HG03097 (cell line): ENCODE results near the gene CITED2.

Experiments
- ATAC-seq: cut with Tn5 transposase; IDR thresholded peaks from one replicate; pipeline ENCODE4 v1.9.1; 2021; ENCODE audit not compliant: unreplicated experiment, low FRiP score

CITED2 gene

DNA sequence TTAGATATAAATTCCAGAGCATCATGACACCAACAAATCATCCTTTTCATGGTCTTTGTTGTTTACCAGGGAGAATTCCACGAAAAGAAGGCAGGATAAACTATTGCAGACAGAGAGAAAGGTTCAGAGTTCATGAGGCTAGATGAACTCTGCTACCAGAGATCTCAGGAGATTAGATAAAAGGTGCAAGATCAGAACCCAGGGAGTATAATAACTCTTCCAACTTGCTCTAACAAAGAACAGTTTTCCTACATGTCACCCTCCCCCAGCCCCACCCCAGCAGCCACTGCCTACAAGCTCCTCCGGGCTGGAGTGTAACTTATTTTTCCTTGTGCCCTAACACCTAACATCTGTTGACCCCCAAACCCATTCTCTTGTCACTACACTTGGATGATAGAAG, 13.9 kb upstream of the CITED2 start:
- ATAC-seq: no peak

DNA sequence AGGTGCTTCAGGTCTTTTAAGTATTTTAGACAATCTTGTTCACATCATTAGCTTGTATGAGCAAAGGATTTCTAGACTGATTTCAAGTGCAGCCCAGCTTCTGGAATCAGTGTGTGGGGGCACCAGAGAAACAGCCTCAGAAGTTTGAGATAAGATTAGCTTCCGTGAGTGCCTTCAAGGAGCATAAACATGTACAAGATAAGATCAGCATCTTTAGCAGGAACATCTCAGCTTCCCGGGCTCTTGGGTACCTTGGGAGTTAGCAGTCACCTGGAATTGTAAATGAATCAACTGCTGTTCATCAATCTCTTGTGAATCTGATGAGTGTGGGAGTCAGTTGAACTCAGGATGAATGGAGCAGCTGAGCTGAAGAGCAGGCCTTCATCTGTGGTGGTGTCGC, 12.0 kb upstream of the CITED2 start:
- no peak for ATAC-seq

DNA sequence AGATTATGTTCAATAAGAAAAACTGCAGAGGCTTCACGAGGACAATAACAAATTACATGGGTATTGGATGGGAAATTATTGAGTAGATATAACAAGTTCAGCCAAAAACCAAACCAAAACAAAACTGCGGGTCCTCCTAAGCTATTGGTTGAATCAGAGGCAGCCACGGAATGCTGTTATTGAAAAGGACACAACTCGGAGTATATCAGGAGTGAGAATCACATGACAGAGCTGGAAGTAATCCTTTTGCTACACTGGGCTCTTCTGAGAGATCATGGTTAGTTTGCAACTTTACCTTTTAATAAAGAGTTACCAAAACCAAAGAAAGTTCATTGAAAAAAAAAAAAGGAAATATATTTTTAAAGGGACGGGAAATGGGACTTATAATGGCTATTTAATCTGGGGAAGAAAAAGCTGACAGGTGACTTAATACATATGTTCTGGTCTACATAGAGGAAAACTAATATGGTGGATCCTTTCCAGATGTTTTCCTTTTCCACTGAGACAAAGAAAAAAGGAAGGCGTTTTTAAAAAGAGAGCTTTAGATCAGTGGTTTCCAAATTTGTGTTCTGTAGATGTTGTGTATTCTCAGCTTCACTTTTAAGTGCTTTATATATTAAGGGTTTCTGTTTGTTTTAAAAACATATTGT, 6.9 kb upstream of the CITED2 start:
- ATAC-seq: no peak

DNA sequence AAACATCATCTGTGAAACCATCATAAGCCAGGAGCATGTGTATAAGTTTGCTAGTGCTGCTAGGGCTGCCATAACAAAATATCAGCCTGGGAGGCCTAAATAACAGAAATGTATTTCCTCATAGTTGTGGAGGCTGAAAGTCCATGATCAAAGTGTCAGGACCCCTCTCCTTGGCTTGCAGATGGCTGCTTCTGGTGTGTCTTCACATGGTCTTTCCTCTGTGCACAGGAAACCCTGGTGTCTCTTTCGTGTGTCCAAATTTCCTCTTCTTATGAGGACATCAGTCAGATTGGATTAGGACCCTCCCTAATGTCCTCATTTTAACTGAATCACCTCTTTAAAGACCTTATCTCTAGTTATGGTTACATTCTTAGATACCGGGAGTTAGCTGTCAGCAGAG, 6.2 kb upstream of the CITED2 start:
- no peak for ATAC-seq

DNA sequence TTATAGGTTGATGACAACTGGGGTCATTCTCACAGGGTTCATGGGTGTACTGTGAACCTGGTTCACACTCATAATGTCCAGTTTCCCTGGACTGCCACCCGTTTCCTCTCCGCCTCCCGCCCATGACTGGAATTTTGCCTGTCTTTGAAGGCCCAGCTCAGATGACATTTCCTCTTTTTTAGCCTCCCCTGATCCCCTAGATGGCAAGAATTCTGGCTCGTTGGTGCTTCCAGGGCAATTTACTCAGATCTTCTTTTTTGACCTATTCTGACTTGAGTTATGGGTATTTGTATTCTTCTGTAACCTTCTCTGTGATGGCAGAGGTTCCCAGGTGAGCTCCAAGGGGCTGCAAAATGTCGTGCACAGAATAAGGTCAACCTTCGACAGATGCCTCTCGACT, 5.7 kb upstream of the CITED2 start:
- ATAC-seq: no peak

DNA sequence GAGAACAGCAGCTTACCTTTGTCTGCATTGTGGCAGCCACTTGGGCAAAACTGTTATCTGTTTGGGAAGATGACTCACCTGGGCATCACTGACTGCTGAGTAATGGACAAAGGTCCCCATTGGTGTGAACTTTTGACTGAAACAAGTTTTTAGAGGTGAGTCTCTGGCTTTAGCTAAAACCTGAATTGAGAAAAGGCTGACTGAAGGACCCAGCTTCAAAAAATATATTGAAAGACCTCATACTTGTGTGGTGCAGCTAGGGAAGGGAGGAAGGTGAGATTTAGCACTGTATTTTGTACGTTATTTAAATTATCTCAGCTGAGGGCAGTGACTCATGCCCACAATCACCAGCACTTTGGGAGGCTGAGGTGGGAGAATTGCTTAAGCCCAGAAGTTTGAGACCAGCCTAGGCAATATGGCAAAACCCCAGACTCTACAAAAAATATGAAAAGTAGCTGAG, 4.5 kb upstream of the CITED2 start:
- no peak for ATAC-seq

DNA sequence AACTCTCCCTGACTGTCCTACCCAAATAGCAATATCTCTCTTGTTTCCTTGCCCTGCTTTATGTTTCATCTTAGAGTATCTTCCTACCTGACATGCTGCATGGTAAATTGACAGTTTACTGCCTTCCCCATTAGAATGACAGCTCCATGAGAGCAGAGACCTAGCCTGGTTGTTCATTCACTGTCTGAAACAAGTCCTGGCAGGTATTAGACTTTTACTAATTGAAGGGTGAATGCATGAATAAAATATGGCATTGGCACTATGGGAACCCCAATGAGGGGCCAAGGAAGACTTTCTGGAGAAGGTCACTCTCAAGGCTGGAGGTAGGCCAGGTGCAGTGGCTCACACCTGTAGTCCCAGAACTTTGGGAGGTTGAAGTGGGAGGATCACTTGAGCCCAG, 3.8 kb upstream of the CITED2 start:
- no peak for ATAC-seq

DNA sequence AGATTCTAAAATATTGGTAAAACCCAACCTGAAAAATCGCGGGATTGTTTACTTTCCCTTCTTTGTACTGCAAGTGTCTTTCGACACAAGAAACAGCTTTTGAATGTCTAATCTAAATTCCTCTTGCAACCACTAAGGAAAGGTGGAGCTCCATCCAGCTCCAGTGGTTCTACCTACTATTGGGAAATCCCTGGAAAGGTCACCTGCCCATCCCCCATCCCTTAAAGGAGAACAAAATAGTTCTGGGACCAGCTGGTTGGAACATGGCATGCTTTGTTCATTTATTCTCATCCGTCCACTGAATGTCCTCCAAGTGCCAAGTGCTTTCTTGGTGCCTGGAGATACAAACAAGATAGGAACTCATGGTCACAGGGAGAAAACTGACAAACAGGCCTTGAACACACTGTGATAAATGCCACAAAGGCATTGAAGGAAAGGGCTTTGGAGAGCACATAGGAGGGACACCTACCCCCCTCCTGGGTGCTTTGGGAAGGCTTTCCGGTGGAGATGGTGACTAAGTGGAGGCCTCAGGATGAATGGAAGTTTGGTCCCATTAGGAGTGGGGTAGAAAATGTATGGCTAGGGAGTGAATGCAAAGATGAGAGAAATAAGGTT, 2.3 kb upstream of the CITED2 start:
- ATAC-seq: no peak

DNA sequence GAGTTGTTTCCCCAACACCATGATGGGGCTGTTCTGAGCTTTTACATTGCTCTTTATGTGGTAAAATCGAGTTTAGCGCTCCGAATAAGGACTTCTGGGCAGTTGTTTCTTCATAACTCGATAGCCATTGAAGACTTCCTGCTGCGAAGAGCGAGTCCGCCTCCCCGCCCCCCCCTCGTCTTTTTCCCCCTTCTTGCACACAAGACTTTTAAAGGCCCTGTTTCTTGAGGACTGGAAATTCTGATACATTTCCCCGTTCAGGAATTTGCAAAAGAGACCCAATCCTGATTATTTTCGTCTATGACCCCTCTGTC, 1.5 kb upstream of the CITED2 start:
- no peak for ATAC-seq

DNA sequence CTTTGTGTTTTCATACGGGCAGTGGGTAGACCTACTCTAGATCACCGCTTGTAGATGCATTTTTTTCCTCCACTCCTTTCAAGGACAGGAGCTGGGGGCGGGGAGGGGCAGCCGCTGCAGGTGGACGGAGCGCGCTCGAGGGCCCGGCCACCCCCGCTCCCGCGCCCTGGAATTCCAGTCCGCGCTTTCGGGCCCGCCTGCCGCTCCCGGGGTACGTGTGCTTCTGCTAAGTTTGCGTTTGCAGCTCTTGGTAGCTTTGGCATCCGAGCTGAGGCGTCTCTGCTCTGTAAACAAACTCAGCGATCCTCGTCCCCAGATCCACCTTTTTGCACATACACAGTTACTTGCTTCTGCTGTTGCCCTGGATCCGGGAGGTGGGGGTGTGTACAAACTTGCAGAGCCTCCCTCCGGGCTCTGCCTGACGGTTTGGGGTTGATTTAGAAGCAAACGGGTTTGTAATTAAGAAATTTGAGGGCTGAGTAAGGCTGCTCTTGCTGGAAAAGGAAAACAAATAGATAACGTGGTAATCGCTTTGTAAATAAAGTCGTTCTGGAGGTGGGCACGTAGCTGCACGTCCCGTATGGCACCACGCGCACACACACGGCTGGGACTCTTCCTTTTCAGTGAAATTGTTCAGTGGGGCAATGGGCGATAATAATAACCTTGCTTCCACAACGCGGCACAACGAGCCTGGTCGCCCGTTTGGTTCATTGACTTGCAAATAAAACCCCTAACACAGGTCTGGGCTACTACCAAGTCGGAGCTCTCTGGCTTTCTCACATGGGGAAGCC, 973 bp upstream of the CITED2 start:
- peak; percentile 50 for ATAC-seq

DNA sequence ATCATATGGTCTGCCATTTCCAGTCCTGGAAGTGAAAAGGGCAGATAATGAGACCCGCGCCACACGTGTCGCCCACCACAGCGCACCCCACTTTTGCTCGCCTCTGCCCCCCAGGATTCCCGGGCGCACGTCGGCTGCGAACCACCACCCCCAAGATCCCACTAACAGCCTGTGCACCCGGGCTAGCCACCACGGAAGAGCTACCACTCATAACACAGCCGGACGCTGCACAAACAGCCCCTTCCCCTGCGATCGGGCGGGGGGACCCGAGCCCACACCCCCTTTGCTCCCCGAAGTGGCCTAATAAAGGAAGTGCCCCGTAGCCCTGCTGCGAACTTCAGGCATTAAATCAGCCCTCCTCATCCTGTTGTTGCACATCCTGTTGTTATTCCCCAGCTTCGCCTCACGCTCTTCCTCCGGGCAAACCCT, 506 bp downstream of the CITED2 start:
- ATAC-seq: peak; percentile 9

DNA sequence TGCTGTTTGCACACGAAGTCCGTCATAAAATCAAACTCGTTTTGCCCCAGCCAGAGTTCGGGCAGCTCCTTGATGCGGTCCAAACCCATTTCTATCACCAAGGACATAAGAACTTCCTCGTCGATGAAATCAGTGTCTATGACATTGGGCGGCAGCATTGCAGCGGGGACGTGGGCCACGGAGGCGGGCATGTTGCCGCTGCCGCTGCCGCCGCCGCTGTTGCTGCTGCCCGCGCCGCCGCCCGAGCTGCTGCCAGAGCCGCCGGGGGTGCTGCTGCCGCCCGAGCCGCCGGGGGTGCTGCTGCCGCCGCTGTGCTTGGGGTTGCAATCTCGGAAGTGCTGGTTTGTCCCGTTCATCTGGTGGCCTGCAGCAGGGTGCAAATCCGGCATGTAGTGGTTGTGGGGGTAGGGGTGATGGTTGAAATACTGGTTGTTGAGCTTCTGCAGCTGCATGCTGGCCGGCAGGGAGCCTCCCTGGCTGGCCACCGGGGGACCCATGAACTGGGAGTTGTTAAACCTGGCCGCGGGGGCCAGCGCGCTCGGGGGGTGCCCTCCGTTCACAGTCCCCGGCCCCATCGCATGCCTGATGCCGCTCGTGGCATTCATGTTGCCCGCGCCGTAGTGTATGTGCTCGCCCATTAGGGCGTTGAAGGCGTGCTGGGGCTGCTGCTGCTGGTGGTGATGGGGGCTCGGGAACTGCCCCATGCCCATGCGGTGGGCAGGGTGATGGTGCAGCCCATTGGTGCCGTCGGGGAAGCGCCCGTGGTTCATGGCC, 1.1 kb downstream of the CITED2 start:
- ATAC-seq: peak; percentile 25

DNA sequence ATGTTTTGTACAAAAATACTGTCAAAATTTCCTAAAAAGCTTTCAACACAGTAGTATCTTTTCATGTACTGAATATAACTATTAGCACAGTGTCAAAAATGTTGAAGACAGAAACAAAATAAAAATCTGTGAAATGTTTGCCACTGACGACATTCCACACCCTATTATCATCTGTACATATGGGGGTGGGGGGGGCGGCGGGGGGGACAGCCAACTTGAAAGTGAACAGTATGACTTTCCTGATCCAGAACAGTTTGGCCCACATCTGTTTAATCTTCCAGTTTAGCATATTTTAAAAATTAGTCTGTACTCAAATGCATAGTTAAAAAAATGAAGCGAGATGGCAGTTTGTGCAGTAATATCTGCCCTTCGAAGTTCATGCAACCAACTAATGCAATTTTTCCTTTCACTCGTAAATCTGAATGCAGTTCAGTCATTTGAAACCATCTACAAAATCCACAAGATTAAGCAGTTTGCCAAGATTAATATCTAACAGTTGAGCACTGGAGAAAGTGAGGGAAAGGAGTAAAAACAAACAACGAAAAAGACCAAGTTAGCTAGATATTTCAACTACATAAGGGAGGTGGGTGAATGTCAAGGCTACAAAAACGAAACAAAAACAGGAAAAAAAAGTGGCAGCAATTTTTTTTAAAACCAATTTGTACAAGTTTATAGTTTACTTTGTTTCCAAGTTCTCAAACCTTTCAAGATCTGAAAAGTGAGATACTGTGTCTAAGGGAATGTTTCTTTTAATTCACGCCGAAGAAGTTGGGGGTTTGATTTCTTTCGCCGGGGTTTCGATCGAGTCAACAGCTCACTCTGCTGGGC, 1.9 kb downstream of the CITED2 start:
- no peak for ATAC-seq

DNA sequence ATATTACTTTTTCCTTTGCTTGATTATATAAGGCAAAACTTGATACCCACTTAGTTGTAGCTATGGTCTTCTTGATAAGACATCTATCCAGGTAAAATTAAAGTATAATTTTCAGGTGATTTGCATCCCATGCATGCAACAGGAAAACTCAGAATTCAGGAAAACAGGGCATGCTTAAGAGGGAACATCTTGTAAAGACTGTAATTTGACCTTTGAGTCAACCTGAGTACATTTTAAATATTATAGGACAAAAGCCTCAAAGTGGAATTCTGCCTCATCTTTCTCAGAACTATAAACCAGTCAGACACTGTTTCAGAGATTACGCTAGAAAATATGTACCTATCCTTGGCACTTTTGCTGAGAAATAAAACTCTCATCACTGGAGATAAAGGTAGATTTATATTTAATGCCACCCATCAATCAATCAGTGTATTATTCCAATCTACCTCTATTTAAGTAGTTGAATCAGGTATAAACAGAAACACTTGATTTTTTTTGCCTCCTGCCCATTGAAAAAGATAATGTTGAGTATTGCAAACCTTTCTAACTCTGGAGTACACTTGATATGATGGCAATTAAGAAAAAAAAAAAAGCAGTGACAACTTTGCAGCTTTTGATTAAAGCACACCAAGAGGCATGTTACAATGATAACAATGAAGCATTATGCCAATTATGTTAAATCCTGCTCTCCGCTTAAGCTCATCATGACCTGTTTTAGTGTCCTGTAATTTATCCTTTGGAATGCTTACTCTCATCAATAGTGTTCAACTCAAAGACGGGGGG, 2.8 kb downstream of the CITED2 start:
- no peak for ATAC-seq

DNA sequence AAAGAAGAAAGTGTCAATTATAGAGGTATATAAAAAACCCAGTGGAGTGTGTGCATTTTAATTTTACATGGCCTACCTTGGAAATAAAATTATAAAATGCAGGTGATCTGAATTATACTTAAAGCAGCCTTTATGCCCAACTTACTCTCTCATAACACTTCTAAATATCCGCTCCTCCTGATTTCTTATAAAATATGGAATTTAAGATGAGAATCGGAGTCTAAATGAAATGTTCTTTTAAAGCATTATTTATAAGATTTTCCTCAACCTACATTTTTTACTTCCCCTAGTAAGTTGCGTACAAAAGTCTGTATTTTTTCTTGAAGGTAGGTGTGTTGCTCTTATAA, 3.5 kb downstream of the CITED2 start:
- no peak for ATAC-seq

DNA sequence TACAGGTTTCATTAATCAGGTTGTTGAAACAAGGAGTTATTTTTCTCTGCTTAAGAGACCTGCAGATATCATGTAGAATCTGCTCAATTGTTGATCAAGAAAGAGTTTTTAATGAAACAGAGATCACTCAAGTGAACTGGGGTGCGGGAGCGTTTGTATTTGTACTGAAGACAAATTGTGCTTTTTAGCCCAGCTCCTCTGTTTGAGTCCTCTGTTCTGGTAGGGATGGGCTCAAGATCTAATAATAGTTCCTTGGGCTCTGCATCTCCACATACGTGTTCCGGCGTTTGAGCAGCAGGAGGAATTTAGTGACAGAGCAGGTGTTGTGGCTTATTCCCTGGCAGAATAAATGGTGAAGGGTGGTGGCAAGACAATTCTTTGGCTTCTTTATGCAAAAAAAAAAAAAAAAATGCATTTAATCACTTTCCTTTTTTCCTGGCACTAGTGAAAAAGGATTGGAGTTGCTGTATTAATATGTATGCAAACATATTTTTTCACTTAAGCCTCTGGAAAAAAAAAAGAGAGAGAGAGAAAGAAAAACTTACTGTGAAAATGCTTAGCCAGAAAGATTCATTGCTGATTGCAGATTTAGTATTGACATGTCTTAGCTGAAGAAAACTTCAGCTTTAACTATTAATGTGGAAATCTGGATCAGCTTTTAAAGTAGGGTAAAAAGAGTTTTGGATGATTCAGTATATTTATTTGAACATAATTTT, 4.0 kb downstream of the CITED2 start:
- ATAC-seq: no peak

DNA sequence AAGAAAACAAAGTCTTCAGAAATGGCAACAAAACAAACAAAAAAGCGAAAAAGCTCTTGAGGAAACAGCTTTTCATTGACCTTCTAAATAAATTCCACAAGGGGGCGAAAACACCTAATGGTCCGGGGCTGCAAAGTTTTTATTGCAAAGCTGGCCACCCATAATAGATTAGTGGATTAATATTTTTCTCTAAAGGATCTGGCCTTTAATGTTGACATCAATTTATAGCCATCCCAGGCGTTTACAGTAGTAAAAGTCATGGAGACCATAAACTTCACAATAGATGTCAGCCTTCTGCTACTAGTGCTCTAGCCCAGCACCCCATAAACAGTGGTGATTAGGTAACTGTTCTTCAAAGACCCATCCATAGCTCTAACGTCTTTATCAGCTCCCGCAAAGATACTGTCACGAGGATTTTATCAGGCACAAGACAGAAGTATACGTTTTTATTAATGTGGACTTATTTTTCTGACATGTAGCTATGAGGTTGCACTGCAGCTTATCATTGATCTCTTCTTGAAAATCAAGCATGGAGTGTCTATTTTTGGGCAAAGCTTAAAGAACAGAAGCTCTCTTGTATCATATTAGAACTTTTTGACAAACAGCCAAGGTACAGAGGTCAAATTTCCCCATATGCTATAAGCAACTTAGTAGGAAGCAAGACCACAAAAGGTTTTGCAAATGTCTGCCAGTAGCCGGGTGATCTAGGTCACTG, 4.7 kb downstream of the CITED2 start:
- no peak for ATAC-seq

DNA sequence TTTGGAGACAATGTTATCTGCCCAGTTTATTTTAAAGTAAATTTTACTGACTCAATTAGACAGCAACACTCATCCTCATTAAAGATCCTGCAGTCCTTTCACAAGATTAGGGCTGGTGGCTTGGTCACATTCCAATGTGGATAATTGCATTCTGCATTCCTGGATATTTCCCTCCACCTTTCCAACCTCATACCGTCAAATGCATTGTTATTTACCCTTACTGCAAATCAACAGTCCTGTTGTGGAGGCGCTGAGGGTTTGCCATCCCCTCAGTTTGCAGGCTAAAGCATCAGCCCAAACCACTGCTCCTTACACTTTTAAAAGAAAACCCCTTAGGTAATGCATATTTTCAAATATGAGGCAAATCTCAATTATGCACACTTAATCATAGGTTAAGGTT, 5.4 kb downstream of the CITED2 start:
- ATAC-seq: no peak
